Thyroid gland (tissue), 4 donors: Measurements from ENCODE around the gene PFN1.

Experiments
- POLR2A ChIP-seq, 2 donors: fragments of 450-650 bp; IDR thresholded peaks; one replicate each; pipeline ENCODE4 v1.6.1; 2017; ENCODE audit warnings: antibody characterized with exemption in 2 of 2, mild to moderate bottlenecking in 2 of 2, moderate library complexity in 1 of 2
- TF ChIP-seq, protein P1 (sequence below), 6 experiments: fragments of 200-600 bp in 3 of 6; fragments of 450-650 bp in 3 of 6; sonication (generic) in 3 of 6; IDR thresholded peaks; one replicate each; pipeline ENCODE4 v1.5.1; 2016 to 2019; ENCODE audit warnings: antibody characterized with exemption in 6 of 6, mild to moderate bottlenecking in 2 of 6, inconsistent platforms in 1 of 6, moderate library complexity in 1 of 6

DNA sequence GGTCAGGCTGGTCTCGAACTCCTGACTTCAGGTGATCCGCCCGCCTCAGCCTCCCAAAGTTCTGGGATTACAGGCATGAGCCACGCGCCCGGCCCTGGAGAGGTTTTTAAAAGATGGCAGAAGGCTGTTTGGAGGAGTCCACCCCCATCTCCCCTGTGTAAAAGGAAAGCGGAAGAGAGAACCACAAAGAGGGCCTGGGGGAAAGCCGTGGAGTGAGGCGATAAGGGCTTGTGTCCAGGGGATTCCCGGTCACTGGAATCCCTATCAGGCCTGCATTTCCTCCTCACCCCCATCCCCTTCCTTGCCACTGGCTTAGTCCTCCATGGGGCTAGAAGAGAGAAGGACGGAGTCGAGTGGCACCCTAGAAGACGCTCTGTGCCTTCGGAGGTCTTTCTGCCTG is 16.4 kb downstream of the PFN1 start, which contains the start of gene GP1BA:
- TF ChIP-seq, protein P1, sequence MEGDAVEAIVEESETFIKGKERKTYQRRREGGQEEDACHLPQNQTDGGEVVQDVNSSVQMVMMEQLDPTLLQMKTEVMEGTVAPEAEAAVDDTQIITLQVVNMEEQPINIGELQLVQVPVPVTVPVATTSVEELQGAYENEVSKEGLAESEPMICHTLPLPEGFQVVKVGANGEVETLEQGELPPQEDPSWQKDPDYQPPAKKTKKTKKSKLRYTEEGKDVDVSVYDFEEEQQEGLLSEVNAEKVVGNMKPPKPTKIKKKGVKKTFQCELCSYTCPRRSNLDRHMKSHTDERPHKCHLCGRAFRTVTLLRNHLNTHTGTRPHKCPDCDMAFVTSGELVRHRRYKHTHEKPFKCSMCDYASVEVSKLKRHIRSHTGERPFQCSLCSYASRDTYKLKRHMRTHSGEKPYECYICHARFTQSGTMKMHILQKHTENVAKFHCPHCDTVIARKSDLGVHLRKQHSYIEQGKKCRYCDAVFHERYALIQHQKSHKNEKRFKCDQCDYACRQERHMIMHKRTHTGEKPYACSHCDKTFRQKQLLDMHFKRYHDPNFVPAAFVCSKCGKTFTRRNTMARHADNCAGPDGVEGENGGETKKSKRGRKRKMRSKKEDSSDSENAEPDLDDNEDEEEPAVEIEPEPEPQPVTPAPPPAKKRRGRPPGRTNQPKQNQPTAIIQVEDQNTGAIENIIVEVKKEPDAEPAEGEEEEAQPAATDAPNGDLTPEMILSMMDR (IDR thresholded peaks at IDR 0.05), result no peak
- no peak for TF ChIP-seq POLR2A (IDR thresholded peaks at IDR 0.05)
